GM10266 (cell line): ENCODE results near the gene TP53I11.

Experiments
- DNase-seq: peaks from one replicate; pipeline ENCODE4 v3.0.0; 2012; ENCODE audit errors: extremely low spot score
- CTCF ChIP-seq: IDR thresholded peaks from 2 replicates; pipeline ENCODE4 v1.5.1; 2012; ENCODE audit warnings: mild to moderate bottlenecking, low read depth; ENCODE audit not compliant: control insufficient read depth, insufficient read depth; ENCODE audit errors: missing control alignments

The TP53I11 gene

GRCh38 chr11:44978274-44978960 is 27.7 kb upstream of the TP53I11 start:
- no peak for TF ChIP-seq CTCF
- no peak for DNase-seq

GRCh38 chr11:44977493-44977984 is 26.9 kb upstream of the TP53I11 start:
- DNase-seq = no peak
- TF ChIP-seq CTCF = no peak

- no peak for DNase-seq
- TF ChIP-seq CTCF = no peak
Observed at GRCh38 chr11:44976576-44976975, 25.9 kb upstream of the TP53I11 start.

- no peak for DNase-seq
- no peak for TF ChIP-seq CTCF
Observed at GRCh38 chr11:44974402-44975000, 23.8 kb upstream of the TP53I11 start.

- no peak for TF ChIP-seq CTCF
- DNase-seq = no peak
Observed at GRCh38 chr11:44973632-44974401, 23.1 kb upstream of the TP53I11 start.

- TF ChIP-seq CTCF = no peak
- no peak for DNase-seq
Observed at GRCh38 chr11:44972746-44973435, 22.2 kb upstream of the TP53I11 start.

- no peak for TF ChIP-seq CTCF
- DNase-seq = no peak
Observed at GRCh38 chr11:44971185-44971584, 20.5 kb upstream of the TP53I11 start.
